Measurements from ENCODE around the gene PTPRO.

DNA sequence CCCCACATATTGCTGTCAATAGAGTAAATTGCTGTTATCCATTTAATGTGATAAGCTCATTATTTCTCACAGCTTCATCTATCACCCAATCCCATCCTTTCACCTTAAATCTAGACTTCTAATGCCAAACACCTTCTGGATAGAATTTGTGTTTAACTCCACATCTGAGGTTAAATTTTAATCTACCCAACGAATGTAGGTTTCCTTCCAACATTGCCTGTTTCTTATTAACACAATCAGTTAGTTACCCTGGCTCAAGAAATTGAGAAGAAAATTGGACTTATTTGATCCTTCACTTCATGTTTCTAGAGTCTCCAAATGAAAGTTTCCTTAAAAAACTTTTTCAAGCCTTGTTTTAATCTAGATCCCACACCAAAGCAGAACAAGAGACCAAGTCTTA is 67.3 kb downstream of the PTPRO start:
- no peak for TF ChIP-seq CTCF (conservative IDR thresholded peaks at IDR 0.05)
- no peak for TF ChIP-seq ZFX (IDR thresholded peaks at IDR 0.05)
